Measurements from ENCODE around the gene ATP5MK.

GRCh38 chr10:103396789-103397087 lies 463 bp upstream of the ATP5MK start:
- TF ChIP-seq CTCF (conservative IDR thresholded peaks at IDR 0.05; ENCODE audit: low read depth, low read length): no peak
- TF ChIP-seq EZH2 (IDR thresholded peaks at IDR 0.05; ENCODE audit: low read length, unreplicated experiment): no peak
- no peak for TF ChIP-seq EZH2phosphoT487 (IDR thresholded peaks at IDR 0.05; ENCODE audit: borderline replicate concordance, low read length)

Data from PC-3 (cell line).